Measurements from ENCODE around the gene APOB. TPM values are rescaled to one million over a fixed set of nuclear protein-coding genes. Genes with fewer than 3 reads are reported as not detected.
"Not testable (repeated sequence)": the region's sequence is repeated elsewhere in the genome, so short reads cannot be mapped to it uniquely, and the experiment has no call there.

Gene APOB
- polyA plus RNA-seq, 4 donors: 0.90 to 2.1 (median 1.6) TPM

DNA sequence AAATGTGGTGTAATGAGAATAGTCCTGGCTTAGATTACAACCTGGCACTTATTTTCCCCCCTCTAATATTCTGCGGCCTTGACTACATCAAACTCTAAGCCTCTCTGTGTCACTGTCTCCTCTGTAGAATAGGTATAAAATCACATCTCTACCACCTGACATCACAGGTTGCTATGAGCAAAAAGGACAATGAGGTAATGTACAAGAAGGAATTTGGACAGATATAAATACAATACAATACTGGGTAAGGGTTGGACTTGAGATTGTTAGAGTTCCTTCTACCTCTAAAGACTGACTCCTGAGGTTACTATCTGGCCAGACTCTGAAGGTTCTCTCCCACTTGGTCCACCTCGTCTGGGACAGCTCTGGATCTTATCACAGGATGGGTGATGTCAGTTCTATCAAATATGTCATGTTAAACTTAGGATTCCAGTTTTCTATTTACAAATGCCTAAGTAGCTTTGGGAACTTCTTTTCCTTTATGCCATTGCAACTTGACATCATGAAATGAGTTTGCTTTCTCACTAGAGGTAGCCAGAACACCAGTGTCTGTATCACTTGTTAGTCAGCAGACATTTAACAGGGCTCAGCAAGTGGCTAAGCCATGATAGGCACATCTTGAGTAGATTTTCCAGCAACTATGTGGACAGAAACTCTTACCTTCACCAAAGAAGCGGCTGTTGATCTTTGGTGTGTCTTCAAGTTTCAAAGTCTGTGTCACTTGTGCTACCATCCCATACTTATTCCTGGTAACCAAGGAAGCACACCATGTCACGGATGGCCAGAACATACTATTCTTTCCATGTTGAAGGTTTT lies 9.5 kb downstream of the APOB start:
- DNase-seq (ENCODE audit: low read depth in 4 of 4, low spot score in 3 of 4): no peak

GRCh38 chr2:21033237-21034155 lies 10.4 kb downstream of the APOB start:
- no peak for DNase-seq (ENCODE audit: low read depth in 4 of 4, low spot score in 3 of 4)

- DNase-seq (ENCODE audit: low read depth in 4 of 4, low spot score in 3 of 4): no peak
Observed at GRCh38 chr2:21032338-21033236, 11.3 kb downstream of the APOB start.

DNA sequence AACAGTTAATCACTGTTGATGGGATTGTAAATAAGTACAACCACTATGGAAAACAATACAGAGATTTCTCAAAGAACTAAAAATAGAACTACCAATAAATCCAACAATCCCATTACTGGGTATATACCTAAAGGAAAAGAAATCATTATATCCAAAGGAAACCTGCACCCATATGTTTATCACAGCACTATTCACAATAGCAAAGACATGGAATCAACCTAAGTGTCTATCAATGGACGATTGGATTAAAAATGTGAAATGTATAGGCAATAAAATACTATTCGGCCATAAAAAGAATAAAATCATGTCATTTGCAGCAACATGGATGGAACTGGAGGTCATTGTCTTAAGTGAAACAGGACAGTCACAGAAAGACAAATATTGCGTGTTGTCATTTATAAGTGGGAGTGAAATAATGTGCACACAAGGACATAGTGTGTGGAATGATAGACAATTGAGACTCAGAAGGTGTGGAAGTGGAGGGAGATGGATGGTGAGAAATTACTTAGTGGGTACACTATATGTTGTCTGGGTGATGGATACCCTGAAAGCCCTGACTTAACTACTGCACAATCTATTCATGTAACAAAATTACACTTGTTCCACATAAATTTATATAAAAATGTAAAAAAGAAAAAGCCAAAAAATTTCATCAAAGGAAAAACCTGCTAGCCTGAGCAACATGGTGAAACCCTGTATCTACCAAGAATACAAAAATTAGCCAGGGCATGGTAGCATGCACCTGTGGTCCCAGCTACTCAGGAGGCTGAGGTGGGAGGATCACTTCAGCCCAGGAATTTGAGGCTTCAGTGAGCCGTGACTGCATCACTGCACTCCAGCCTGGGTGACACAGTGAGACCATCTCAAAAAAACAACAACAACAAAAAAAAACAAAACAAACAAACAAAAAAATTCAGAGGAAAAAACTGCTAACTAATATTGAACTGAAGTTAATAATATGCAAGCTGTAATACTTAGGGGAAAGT lies 12.6 kb downstream of the APOB start:
- DNase-seq (ENCODE audit: low read depth in 4 of 4, low spot score in 3 of 4): no peak

GRCh38 chr2:21029519-21029918 lies 14.4 kb downstream of the APOB start:
- no peak for DNase-seq (ENCODE audit: low read depth in 4 of 4, low spot score in 3 of 4)

GRCh38 chr2:21028951-21029350 lies 14.9 kb downstream of the APOB start:
- DNase-seq (ENCODE audit: low read depth in 4 of 4, low spot score in 3 of 4): not testable (repeated sequence)

GRCh38 chr2:21028021-21028947 lies 15.6 kb downstream of the APOB start:
- DNase-seq (ENCODE audit: low read depth in 4 of 4, low spot score in 3 of 4): no peak

GRCh38 chr2:21026479-21027282 lies 17.2 kb downstream of the APOB start:
- no peak for DNase-seq (ENCODE audit: low read depth in 4 of 4, low spot score in 3 of 4)

DNA sequence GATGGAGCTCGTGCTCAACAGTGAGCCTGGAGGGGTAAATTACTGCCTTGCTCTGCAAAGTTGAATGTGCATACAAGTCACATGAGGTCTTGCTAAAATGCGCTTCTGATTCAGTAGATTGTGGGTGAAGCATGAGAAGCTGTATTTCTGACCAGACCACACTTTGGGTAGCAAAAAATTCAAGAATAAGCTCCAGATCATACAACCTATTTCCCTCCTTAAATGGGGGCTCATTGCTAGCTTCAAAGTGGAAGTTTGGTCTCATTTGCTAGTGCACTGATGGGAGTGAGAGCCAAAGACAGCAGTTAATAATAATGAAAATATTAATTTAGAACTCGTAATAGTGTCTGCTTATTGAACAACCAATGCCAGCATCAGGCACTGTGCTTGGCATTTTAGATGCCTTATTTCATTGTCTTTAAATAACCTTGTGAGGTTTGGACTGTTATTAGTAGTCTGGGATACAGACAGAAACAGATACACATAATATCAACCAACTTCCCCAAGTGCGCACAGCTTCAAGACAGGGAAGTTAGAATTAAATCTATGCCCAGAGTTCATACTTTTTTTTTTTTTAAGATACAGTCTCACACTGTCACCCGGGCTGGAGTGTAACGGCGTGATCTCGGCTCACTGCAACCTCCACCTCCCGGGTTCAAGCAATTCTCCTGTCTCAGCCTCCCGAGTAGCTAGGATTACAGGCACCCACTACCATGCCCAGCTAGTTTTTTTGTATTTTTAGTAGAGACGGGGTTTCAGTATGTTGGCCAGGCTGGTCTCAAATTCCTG lies 18.0 kb downstream of the APOB start:
- no peak for DNase-seq (ENCODE audit: low read depth in 4 of 4, low spot score in 3 of 4)

DNA sequence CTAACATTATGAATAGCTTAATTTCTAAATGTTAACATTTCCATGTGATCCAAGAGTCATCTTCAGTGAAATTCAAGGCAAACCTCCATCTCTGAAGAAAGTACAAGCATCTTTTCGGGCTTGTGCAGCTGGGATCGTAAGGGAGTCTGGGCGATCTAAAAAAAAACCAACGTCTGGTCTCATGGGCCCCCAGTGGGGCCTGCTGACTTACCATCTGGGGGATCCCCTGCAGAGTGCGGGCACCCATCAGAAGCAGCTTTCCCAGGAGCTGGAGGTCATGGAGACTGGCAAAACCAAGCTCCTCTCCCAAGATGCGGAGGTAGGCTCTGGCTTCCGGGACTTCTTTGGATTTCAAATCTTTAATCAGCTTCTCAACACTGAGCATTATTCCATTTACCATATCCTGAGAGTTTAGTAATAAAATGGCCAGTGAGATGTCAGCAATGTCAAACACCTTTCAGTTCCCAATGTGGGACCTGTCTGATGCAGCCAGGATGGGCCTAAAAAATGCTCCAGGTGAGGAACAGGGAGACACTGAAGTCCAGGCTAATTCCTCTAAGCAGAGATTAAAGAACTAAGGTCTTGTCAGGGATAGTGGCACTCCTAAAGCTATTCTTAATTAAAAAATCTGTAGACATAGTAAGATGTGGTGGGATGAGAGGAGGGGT lies 19.0 kb downstream of the APOB start:
- DNase-seq (ENCODE audit: low read depth in 4 of 4, low spot score in 3 of 4): no peak

- DNase-seq (ENCODE audit: low read depth in 4 of 4, low spot score in 3 of 4): no peak
Observed at GRCh38 chr2:21024198-21024597, 19.7 kb downstream of the APOB start.

- DNase-seq (ENCODE audit: low read depth in 4 of 4, low spot score in 3 of 4): no peak
Observed at GRCh38 chr2:21023419-21024181, 20.3 kb downstream of the APOB start.

GRCh38 chr2:21022792-21023367 lies 21.0 kb downstream of the APOB start:
- no peak for DNase-seq (ENCODE audit: low read depth in 4 of 4, low spot score in 3 of 4)

DNA sequence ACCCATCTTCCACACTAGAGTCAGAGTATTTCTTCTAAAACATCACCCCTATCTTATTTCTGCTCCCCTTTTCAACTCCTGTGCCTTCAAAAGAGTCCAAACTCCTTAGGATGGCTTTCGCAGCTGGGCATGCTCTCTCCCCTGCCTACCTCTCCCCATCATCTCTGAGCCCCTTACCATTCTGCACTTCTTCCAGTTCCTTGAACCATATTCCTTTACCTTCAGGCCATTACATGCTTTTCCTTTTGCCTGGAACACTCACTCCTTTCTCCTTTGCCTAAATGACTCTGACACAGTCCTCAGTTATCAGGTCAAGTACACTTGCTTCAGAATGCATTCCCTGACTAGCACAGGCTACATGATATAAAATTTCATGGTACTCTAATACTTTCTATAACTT lies 22.4 kb downstream of the APOB start:
- DNase-seq (ENCODE audit: low read depth in 4 of 4, low spot score in 3 of 4): no peak

DNA sequence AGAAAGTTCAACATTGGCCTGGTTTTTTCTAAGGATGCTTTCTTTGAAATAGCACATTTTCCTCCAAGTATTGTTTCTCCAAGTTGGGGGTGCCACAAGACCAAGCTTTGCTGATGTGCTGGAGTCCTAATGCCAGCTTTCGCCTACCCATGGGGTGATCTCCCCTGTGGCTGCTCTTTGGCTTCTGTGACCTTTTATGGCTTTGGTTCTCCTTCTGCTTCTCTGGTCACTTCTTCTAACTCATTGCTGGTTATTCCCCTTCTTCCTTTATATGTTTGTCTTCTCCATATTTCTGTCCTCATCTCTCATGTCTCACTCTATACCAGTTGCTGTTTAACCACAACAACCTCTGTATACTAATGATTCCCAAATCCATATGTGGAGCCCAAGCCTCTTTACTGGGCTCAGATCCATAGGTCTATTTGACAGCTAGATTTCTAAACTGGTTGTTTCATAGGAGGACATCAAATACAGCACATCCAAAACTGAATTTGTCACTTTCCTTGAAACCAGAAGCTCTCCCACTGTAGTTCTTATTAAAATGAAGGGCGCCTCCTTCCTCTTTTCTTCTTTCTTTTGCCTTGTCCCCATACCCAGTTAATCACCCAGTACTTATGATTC lies 23.1 kb downstream of the APOB start:
- DNase-seq (ENCODE audit: low read depth in 4 of 4, low spot score in 3 of 4): no peak

Measured in right renal pelvis (tissue), 4 donors.